Measurements from ENCODE around the gene SEC22C.

DNA sequence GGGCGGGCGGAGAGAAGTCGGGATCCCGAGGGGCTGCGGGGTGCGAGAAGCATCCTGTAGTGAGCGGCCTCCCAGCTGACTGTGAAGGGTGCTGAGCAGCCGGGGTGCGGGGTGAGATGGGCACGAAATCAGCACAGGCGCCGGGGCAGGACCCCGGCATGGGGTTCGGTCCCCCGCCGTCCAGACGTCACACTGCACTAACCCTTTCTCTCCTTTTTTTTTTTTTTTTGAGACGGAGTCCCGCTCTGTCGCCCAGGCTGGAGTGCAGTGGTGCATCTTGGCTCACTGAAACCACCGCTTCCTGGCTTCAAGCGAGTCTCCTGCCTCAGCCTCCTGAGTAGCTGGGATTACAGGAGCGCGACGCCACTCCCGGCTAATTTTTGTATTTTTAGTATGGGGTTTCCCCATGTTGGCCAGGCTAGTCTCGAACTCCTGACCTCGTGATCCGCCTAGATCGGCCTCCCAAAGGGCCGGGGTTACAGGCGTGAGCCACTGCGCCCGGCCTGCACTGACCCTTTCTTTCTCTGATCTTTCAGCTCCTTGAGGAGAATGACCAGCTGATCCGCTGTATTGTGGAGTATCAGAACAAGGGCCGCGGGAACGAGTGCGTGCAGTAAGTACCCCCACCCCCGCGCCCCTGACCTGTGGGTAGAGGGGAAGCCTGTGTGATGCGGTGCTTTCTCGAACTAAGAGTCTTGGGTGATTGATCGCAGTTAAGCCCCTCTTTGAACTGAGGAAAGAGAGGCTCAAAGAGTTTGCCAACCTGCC lies 9.4 kb upstream of the SEC22C start:
- no peak for TF ChIP-seq POLR2A (IDR thresholded peaks at IDR 0.05)
- TF ChIP-seq, protein P1, sequence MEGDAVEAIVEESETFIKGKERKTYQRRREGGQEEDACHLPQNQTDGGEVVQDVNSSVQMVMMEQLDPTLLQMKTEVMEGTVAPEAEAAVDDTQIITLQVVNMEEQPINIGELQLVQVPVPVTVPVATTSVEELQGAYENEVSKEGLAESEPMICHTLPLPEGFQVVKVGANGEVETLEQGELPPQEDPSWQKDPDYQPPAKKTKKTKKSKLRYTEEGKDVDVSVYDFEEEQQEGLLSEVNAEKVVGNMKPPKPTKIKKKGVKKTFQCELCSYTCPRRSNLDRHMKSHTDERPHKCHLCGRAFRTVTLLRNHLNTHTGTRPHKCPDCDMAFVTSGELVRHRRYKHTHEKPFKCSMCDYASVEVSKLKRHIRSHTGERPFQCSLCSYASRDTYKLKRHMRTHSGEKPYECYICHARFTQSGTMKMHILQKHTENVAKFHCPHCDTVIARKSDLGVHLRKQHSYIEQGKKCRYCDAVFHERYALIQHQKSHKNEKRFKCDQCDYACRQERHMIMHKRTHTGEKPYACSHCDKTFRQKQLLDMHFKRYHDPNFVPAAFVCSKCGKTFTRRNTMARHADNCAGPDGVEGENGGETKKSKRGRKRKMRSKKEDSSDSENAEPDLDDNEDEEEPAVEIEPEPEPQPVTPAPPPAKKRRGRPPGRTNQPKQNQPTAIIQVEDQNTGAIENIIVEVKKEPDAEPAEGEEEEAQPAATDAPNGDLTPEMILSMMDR (IDR thresholded peaks at IDR 0.05): no peak
- TF ChIP-seq POLR2AphosphoS5 (IDR thresholded peaks at IDR 0.05): no peak

Measured in breast epithelium (tissue), 3 donors.